Keratinocyte (primary cell): ENCODE measurements around the gene KPNA3. TPM values are rescaled to one million over a fixed set of nuclear protein-coding genes. Genes with fewer than 3 reads are reported as not detected.

Source experiments
- DNase-seq: peaks from one replicate; pipeline ENCODE4 v3.0.0-alpha.2; 2011; ENCODE audit warnings: low read depth, missing footprints, low spot score
- FAIRE-seq: peaks from 2 replicates; lab custom pipeline; 2011; peaks lifted over from hg19 to GRCh38; lab: Jason Lieb, UNC
- H2AFZ ChIP-seq: 2 replicates; pipeline ENCODE4 v1.6.0; 2012; ENCODE audit warnings: low read length, control low read depth, inconsistent platforms; ENCODE audit not compliant: control insufficient read depth
- H3K27ac ChIP-seq: 2 replicates; pipeline ENCODE4 v1.5.1; 2011; ENCODE audit warnings: low read length; ENCODE audit not compliant: control insufficient read depth, insufficient read depth
- H3K27me3 ChIP-seq: 3 replicates; pipeline ENCODE4 v1.6.0; 2011; ENCODE audit warnings: low read length; ENCODE audit not compliant: control insufficient read depth, insufficient read depth; ENCODE audit errors: extremely low read depth
- H3K36me3 ChIP-seq, 2 experiments: 2 replicates in 1 of 2; 3 replicates in 1 of 2; pipeline ENCODE4 v1.5.1; 2011; ENCODE audit warnings: low read length in 2 of 2, mild to moderate bottlenecking in 1 of 2; ENCODE audit not compliant: control insufficient read depth in 2 of 2, insufficient read depth in 2 of 2; ENCODE audit errors: extremely low read depth in 1 of 2
- H3K4me1 ChIP-seq: 3 replicates; pipeline ENCODE4 v1.5.1; 2011; ENCODE audit warnings: low read length; ENCODE audit not compliant: control insufficient read depth, insufficient read depth; ENCODE audit errors: extremely low read depth
- H3K4me2 ChIP-seq: 3 replicates; pipeline ENCODE4 v1.6.0; 2011; ENCODE audit warnings: low read depth, low read length; ENCODE audit not compliant: control insufficient read depth, insufficient read depth; ENCODE audit errors: extremely low read depth
- H3K4me3 ChIP-seq, 3 experiments: fragments of 200-600 bp in 1 of 3; sonication (generic) in 1 of 3; 2 replicates in 2 of 3; 3 replicates in 1 of 3; pipeline ENCODE4 v1.5.1; 2011 to 2016; ENCODE audit warnings: low read length in 3 of 3, mild to moderate bottlenecking in 3 of 3, control low read depth in 2 of 3, inconsistent platforms in 1 of 3, low read depth in 1 of 3, mixed read lengths in 1 of 3, mixed run types in 1 of 3, moderate library complexity in 1 of 3; ENCODE audit not compliant: control insufficient read depth in 2 of 3, insufficient read depth in 2 of 3; ENCODE audit errors: extremely low read depth in 1 of 3
- H3K79me2 ChIP-seq: 2 replicates; pipeline ENCODE4 v1.6.0; 2012; ENCODE audit warnings: low read length; ENCODE audit not compliant: control insufficient read depth, insufficient read depth
- H3K9ac ChIP-seq: 3 replicates; pipeline ENCODE4 v1.6.0; 2011; ENCODE audit warnings: low read length; ENCODE audit not compliant: control insufficient read depth, insufficient read depth; ENCODE audit errors: extremely low read depth
- H3K9me1 ChIP-seq: 3 replicates; pipeline ENCODE4 v1.6.0; 2011; ENCODE audit warnings: low read length; ENCODE audit not compliant: control insufficient read depth, insufficient read depth; ENCODE audit errors: extremely low read depth
- H3K9me3 ChIP-seq: 2 replicates; pipeline ENCODE4 v1.5.1; 2012; ENCODE audit warnings: low read depth, low read length; ENCODE audit not compliant: control insufficient read depth
- H4K20me1 ChIP-seq: 3 replicates; pipeline ENCODE4 v1.6.0; 2011; ENCODE audit warnings: low read length; ENCODE audit not compliant: control insufficient read depth, insufficient read depth; ENCODE audit errors: extremely low read depth
- CTCF ChIP-seq, 3 experiments: IDR thresholded peaks in 1 of 3; conservative IDR thresholded peaks in 1 of 3; optimal IDR thresholded peaks in 1 of 3; 2 replicates in 2 of 3; 3 replicates in 1 of 3; pipeline versions ENCODE3 to v1.5.1; 2011; ENCODE audit warnings: low read length in 3 of 3, mild to moderate bottlenecking in 3 of 3, moderate library complexity in 2 of 3, control low read depth in 1 of 3, inconsistent platforms in 1 of 3; ENCODE audit not compliant: insufficient read depth in 2 of 3; ENCODE audit errors: extremely low read depth in 1 of 3
- EZH2 ChIP-seq: IDR thresholded peaks from one replicate; pipeline ENCODE4 v1.6.1; 2012; ENCODE audit warnings: inconsistent platforms, mild to moderate bottlenecking, low read length, moderate library complexity
- dilution Hi-C: fragments of 300-500 bp; cut with MboI; formaldehyde crosslinking; loops from one replicate; pipeline ENCODE4 v1.7.0; 2020; ENCODE audit warnings: low sequenced_read_pairs; ENCODE audit not compliant: extremely low pct_ligation_motif_present
- polyA plus RNA-seq, 5 experiments: library from polyadenylated mRNA; depleted of rRNA in 3 of 5; stranded (reverse) in 3 of 5; stranded (forward) in 1 of 5; unstranded in 1 of 5; fragments of >200 nt; gene quantifications; 1 replicate in 1 of 5; 2 replicates in 3 of 5; 3 replicates in 1 of 5; pipeline versions ENCODE4 v1.2.1 to v1.2.3, GENCODE V29; 2011 to 2012; ENCODE audit warnings: missing spikeins in 2 of 5, low read depth in 1 of 5, low replicate concordance in 1 of 5

KPNA3 gene
- polyA plus RNA-seq, 1 donor (not counting 4 experiments of a cell fraction or from before 2014, with no cell fraction given), result 37.3 TPM

- dilution Hi-C loops, result no loop called here
- TF ChIP-seq CTCF (optimal IDR thresholded peaks at IDR 0.05 in 1 of 3, IDR thresholded peaks at IDR 0.05 in 1 of 3, conservative IDR thresholded peaks at IDR 0.05 in 1 of 3; ENCODE audit: extremely low read depth in 1 of 3, insufficient read depth in 2 of 3, low read length in 3 of 3), result no peak
- TF ChIP-seq EZH2, result no peak
- Histone ChIP-seq H4K20me1 (no peaks in the 10 kb centered on the region), H3K4me2 (no peak overlapping the region), H3K9me1 (no peaks in the 10 kb centered on the region), H3K9ac (no peak overlapping the region), H3K27ac (no peak overlapping the region), H3K79me2 (no peaks in the 10 kb centered on the region), H3K4me3 (no peak overlapping the region), H3K36me3 (no peaks in the 10 kb centered on the region), H3K4me1 (no peaks in the 10 kb centered on the region), H2AFZ (no peak overlapping the region), H3K9me3 (no peaks in the 10 kb centered on the region), H3K27me3 (peaks cover 3% of the 10 kb centered on the region)
- DNase-seq, result no peak
- no peak for FAIRE-seq
Observed at GRCh38 chr13:49814551-49815270, 22.2 kb upstream of the KPNA3 start.

GRCh38 chr13:49812812-49813211 is 20.3 kb upstream of the KPNA3 start:
- no peak for TF ChIP-seq CTCF (optimal IDR thresholded peaks at IDR 0.05 in 1 of 3, IDR thresholded peaks at IDR 0.05 in 1 of 3, conservative IDR thresholded peaks at IDR 0.05 in 1 of 3; ENCODE audit: extremely low read depth in 1 of 3, insufficient read depth in 2 of 3, low read length in 3 of 3)
- TF ChIP-seq EZH2, result no peak
- DNase-seq (no peak), FAIRE-seq (no peak)
- Histone ChIP-seq H3K4me2 (no peak overlapping the region), H3K4me1 (no peaks in the 10 kb centered on the region), H3K9ac (no peak overlapping the region), H3K27me3 (peaks cover 3% of the 10 kb centered on the region), H3K9me3 (no peaks in the 10 kb centered on the region), H4K20me1 (no peaks in the 10 kb centered on the region), H3K9me1 (no peaks in the 10 kb centered on the region), H3K36me3 (no peaks in the 10 kb centered on the region), H3K27ac (no peak overlapping the region), H3K79me2 (no peaks in the 10 kb centered on the region), H3K4me3 (no peak overlapping the region), H2AFZ (no peak overlapping the region)
- dilution Hi-C loops, result no loop called here
